Left ventricle myocardium inferior (tissue), 1 donor: ENCODE results near the gene CRELD2. TPM values are rescaled to one million over a fixed set of nuclear protein-coding genes. Genes with fewer than 3 reads are reported as not detected.

Experiments used
- DNase-seq: peaks from one replicate; pipeline ENCODE4 v3.0.0-alpha.2; 2020
- H3K27ac ChIP-seq: fragments of 200-600 bp; replicated peaks from 2 replicates; pipeline ENCODE4 v1.8.0; 2021
- H3K27me3 ChIP-seq: fragments of 200-600 bp; 2 replicates; pipeline ENCODE4 v1.8.0; 2021; ENCODE audit warnings: low read depth
- H3K36me3 ChIP-seq: fragments of 200-600 bp; 2 replicates; pipeline ENCODE4 v1.8.0; 2021
- H3K4me1 ChIP-seq: fragments of 200-600 bp; 2 replicates; pipeline ENCODE4 v1.8.0; 2021
- H3K4me3 ChIP-seq: fragments of 200-600 bp; 2 replicates; pipeline ENCODE4 v1.8.0; 2021; ENCODE audit warnings: mild to moderate bottlenecking, moderate library complexity
- H3K9me3 ChIP-seq: fragments of 200-600 bp; replicated peaks from 2 replicates; pipeline ENCODE4 v1.8.0; 2021
- CTCF ChIP-seq: fragments of 200-600 bp; IDR thresholded peaks from 2 replicates; pipeline ENCODE4 v1.8.0; 2021; ENCODE audit warnings: antibody characterized with exemption, mild to moderate bottlenecking, borderline replicate concordance
- intact Hi-C: fragments of 100-400 bp; cut with micrococcal nuclease; formaldehyde crosslinking; loops from one replicate; pipeline ENCODE4 v1.11.0; 2022
- total RNA-seq: library from RNA; stranded (reverse); fragmentation: NEBNext Ultra II Directional; extraction: Animal tissue kit (Norgen Biotek cat#: 25700); gene quantifications from one replicate; pipeline ENCODE4 v1.2.1, GENCODE V29; 2021
- donor health status: DM: no; HTN: yes; CAD: no; lungs with severe emphysema.

CRELD2 gene
- total RNA-seq, 1 donor from 2014 or later = 25.5 TPM

GRCh38 chr22:49924113-49924833 lies 5.8 kb downstream of the CRELD2 start:
- Histone ChIP-seq H3K9me3 (no peaks in the 10 kb centered on the region), H3K36me3 (peaks cover 49% of the 10 kb centered on the region), H3K4me3 (no peak overlapping the region), H3K27me3 (peaks cover 9% of the 10 kb centered on the region), H3K4me1 (peaks cover 11% of the 10 kb centered on the region), H3K27ac (no peak overlapping the region)
- no peak for DNase-seq
- no peak for TF ChIP-seq CTCF
- intact Hi-C loops = loop anchor here (10.0 kb wide), 2 partner anchors 71 to 111 kb away; no protein-coding TSS in a partner anchor

DNA sequence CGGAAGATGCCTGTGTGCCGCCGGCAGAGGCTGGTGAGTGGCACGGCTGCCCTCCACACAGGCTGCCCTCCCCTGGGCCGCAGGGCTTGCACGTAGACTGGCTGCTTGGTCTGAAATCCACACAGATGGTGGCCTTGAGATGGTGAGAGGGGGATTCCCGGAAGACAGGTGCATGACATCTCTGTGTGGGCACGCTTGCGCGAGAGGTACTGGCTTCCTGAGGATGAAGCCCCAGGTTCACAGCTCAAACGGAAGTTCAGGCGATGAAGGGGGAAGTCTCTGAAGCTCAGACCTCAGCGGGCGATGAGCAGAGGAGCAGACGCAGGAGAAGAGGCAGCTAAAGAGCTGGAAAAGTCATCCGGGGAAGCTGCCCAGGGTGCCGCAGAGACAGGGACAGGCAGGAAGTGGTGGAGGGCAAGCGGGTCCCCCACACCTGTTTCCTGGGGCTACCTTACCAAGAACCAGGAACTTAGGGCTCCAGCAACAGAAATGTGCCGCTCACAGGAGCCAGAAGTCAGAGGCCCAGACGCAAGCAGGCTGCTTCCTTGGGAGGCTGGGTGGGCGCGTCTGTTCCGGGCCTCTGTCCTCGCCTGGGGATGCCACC lies 7.2 kb downstream of the CRELD2 start:
- Histone ChIP-seq H3K36me3 (peaks cover 41% of the 10 kb centered on the region), H3K27ac (no peak overlapping the region), H3K9me3 (no peaks in the 10 kb centered on the region), H3K4me3 (no peak overlapping the region), H3K27me3 (peaks cover 10% of the 10 kb centered on the region), H3K4me1 (peaks cover 20% of the 10 kb centered on the region)
- no peak for DNase-seq
- intact Hi-C loops = loop anchor here (10.0 kb wide), 2 partner anchors 69 to 109 kb away; no protein-coding TSS in a partner anchor
- TF ChIP-seq CTCF = no peak

DNA sequence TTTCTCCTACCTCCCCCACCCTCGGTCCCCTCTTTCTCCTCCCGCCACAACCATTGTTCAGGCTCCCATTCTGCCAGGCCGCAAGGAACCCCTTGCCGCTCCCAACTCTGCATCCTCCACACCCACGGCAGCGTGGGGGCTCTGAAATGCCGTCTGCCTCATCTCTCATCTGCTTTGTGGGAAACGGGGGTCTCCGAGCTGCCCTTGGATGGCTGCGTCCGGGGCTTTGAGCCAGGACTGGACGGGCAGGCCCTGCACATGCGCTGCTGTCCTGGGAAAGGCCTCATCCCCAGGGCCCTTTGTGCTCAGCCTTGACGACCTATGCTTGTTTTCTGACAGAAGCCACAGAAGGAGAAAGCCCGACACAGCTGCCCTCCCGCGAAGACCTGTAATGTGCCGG lies 8.5 kb downstream of the CRELD2 start:
- intact Hi-C loops = loop anchor here (10.0 kb wide), 2 partner anchors 68 to 108 kb away; no protein-coding TSS in a partner anchor
- Histone ChIP-seq H3K36me3 (peaks cover 28% of the 10 kb centered on the region), H3K4me3 (no peak overlapping the region), H3K4me1 (peaks cover 33% of the 10 kb centered on the region), H3K9me3 (no peaks in the 10 kb centered on the region), H3K27me3 (peaks cover 10% of the 10 kb centered on the region), H3K27ac (peak overlapping the region; percentile 12)
- TF ChIP-seq CTCF = no peak
- no peak for DNase-seq

DNA sequence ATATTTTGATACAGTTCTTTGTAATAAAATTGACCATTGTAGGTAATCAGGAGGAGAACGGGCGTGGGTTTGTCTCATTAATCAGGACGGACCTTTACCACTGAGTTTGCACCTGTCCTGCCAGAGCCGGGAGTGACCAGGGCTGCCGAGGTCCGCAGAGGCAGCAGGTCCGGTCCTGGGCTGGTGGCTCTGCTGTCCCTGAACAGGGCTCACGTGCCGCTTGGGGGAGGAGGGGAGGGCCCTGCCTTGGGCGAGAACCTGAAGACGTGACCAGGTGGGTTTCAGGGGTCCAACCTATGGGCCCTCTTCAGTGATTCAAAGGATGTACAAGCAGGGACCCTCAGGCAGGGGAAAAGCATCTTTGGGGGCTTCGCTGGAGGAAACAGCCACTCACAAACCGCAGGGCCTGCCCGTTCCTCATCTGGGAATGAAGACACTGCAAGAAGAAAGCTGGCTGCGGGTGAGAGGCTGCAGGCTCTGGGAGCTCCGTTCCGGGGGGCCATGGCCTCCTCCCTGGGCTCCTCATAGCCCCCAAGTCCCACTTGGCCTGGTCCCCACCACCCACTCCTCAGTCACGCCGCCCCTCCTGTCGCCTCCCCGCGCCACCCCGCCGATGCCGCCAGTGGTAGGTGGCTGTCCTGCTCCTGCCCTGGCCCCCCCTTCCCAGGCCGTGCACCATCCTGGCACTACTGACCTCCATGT lies 9.2 kb downstream of the CRELD2 start:
- H3K9me3 ChIP-seq = no peaks in the 10 kb centered on the region
- intact Hi-C loops = loop anchor here (10.0 kb wide), 2 partner anchors 67 to 107 kb away; no protein-coding TSS in a partner anchor
- DNase-seq = no peak
- H3K4me3 ChIP-seq = no peak overlapping the region
- TF ChIP-seq CTCF = no peak
- peaks cover 40% of the 10 kb centered on the region for H3K4me1 ChIP-seq
- H3K27ac ChIP-seq = peak overlapping the region; percentile 12
- peaks cover 10% of the 10 kb centered on the region for H3K27me3 ChIP-seq
- peaks cover 26% of the 10 kb centered on the region for H3K36me3 ChIP-seq

DNA sequence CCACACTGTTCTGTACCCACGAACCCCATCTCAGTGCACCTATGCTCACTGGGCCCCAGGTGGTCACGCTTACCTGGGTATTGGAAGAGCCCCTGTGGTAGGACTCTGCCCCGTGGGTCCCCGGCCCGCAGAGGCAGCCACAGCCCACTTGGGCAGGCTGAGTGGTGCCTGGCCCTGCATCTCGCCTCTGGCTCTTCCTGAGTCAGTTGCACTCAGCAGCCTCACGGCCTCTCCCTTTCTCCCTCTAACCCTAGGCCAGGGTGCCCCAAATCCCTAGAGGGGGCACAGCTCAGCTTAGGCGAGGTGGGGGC lies 9.7 kb downstream of the CRELD2 start:
- intact Hi-C loops = loop anchor here (10.0 kb wide), 2 partner anchors 67 to 107 kb away; no protein-coding TSS in a partner anchor
- TF ChIP-seq CTCF = no peak
- no peak overlapping the region for H3K4me3 ChIP-seq
- peaks cover 10% of the 10 kb centered on the region for H3K27me3 ChIP-seq
- no peak overlapping the region for H3K27ac ChIP-seq
- H3K9me3 ChIP-seq = no peaks in the 10 kb centered on the region
- peaks cover 45% of the 10 kb centered on the region for H3K4me1 ChIP-seq
- peaks cover 23% of the 10 kb centered on the region for H3K36me3 ChIP-seq
- DNase-seq = no peak
